ENCODE results near the gene ACD. TPM values are rescaled to one million over a fixed set of nuclear protein-coding genes. Genes with fewer than 3 reads are reported as not detected.

The ACD gene
- total RNA-seq, 2 donors from 2014 or later = 11.4 to 33.6 TPM

GRCh38 chr16:67650023-67650422 lies 10.0 kb downstream of the ACD start:
- Histone ChIP-seq H3K4me1 (peaks cover 19% of the 10 kb centered on the region), H3K4me3 (no peak overlapping the region), H3K27ac (no peak overlapping the region), H3K9me3 (no peaks in the 10 kb centered on the region), H3K36me3 (replicated peaks in 1 of 2; ENCODE audit: insufficient read depth in 1 of 2, low read depth in 2 of 2) (no peaks in the 10 kb centered on the region), H3K27me3 (peaks cover 0 to 13% of the 10 kb centered on the region in 2 donors)
- intact Hi-C loops (cut with DNase I) = no loop called here
- 70 to 76% methylated on average over 7 to 8 of the region's 8 CpGs for WGBS, 2 donors
- TF ChIP-seq POLR2A (IDR thresholded peaks at IDR 0.05) = no peak
- no peak for TF ChIP-seq CTCF (IDR thresholded peaks at IDR 0.05)
- no peak for ATAC-seq
- no peak for DNase-seq

DNA sequence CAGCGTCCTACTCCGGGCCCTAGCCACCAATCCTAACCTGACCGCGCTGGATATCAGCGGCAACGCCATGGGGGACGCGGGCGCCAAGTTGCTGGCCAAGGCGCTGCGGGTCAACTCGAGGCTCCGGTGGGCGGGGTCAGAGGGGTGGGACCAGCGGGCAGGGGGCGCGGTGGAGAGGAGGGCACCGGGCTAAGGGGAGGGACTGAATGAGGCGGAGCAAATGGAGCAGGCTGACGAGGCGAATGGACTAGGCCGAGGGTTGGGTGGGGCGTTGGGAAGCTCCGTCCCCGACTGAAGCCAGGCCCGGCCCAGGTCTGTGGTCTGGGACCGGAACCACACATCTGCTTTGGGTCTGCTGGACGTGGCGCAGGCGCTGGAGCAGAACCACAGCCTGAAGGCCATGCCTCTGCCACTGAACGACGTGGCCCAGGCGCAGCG lies 10.5 kb downstream of the ACD start:
- no peak for ATAC-seq
- Histone ChIP-seq H3K36me3 (replicated peaks in 1 of 2; ENCODE audit: insufficient read depth in 1 of 2, low read depth in 2 of 2) (no peaks in the 10 kb centered on the region), H3K27me3 (peaks cover 0 to 12% of the 10 kb centered on the region in 2 donors), H3K4me3 (no peak overlapping the region), H3K4me1 (peaks cover 24% of the 10 kb centered on the region), H3K27ac (no peak overlapping the region), H3K9me3 (no peaks in the 10 kb centered on the region)
- TF ChIP-seq CTCF (IDR thresholded peaks at IDR 0.05) (no peak), POLR2A (IDR thresholded peaks at IDR 0.05) (no peak)
- no peak for DNase-seq
- intact Hi-C loops (cut with DNase I) = no loop called here
- 31 to 84% methylated on average over 4 to 32 of the region's 34 CpGs for WGBS, 2 donors

GRCh38 chr16:67648764-67649407 lies 11.2 kb downstream of the ACD start:
- intact Hi-C loops (cut with DNase I) = no loop called here
- H3K4me1 ChIP-seq = peaks cover 23% of the 10 kb centered on the region
- H3K9me3 ChIP-seq = no peaks in the 10 kb centered on the region
- DNase-seq = no peak
- TF ChIP-seq CTCF (IDR thresholded peaks at IDR 0.05) = no peak
- no peak for TF ChIP-seq POLR2A (IDR thresholded peaks at IDR 0.05)
- WGBS, 2 donors = 40 to 54% methylated on average over 30 to 33 of the region's 35 CpGs
- H3K4me3 ChIP-seq = no peak overlapping the region
- ATAC-seq = no peak
- no peaks in the 10 kb centered on the region for H3K36me3 ChIP-seq (replicated peaks in 1 of 2; ENCODE audit: insufficient read depth in 1 of 2, low read depth in 2 of 2)
- H3K27ac ChIP-seq = no peak overlapping the region
- peaks cover 0 to 5% of the 10 kb centered on the region in 2 donors for H3K27me3 ChIP-seq

DNA sequence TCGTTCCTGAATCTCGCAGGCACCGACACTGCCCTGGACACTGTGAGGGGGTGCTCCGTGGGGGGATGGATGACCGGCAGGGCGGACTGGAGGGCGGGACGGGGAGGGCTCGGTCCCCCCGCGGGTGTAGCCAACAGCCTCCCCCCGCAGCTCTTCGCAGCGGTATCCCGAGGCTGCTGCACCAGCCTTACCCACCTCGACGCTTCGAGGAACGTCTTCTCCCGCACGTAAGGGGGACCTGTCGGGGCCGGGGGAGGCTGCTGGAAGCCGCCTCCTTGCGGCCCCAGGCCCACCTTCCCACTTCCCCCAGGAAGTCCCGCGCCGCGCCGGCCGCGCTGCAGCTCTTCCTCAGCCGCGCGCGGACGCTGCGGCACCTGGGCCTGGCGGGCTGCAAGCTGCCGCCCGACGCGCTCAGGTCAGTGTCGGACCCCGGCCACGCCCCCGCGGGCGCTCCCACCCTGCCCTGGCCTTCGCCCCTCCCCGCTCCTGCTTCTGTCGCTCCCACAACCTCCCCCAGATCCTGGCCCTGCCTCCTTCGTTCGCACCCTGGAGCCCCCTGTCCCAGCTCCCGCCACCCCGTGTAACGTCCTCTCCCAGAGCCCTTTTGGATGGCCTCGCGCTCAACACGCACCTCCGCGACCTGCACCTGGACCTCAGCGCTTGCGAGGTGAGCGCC lies 11.8 kb downstream of the ACD start:
- no peak overlapping the region for H3K4me3 ChIP-seq
- 17 to 34% methylated on average over 15 to 46 of the region's 65 CpGs for WGBS, 2 donors
- H3K9me3 ChIP-seq = no peaks in the 10 kb centered on the region
- H3K4me1 ChIP-seq = peaks cover 16% of the 10 kb centered on the region
- TF ChIP-seq CTCF (IDR thresholded peaks at IDR 0.05) (no peak), POLR2A (IDR thresholded peaks at IDR 0.05) (no peak)
- H3K27ac ChIP-seq = no peak overlapping the region
- ATAC-seq (no peak), DNase-seq (no peak)
- no peaks in the 10 kb centered on the region for H3K27me3 ChIP-seq
- no peaks in the 10 kb centered on the region for H3K36me3 ChIP-seq (replicated peaks in 1 of 2; ENCODE audit: insufficient read depth in 1 of 2, low read depth in 2 of 2)
- intact Hi-C loops (cut with DNase I) = no loop called here

All from body of pancreas (tissue), 4 donors.